Fibroblast of skin of back (primary cell): ENCODE results near the gene ITGAX.
"Not testable (repeated sequence)": the region's sequence is repeated elsewhere in the genome, so short reads cannot be mapped to it uniquely, and the experiment has no call there.

ENCODE experiments used
- DNase-seq: peaks from one replicate; pipeline ENCODE4 v3.0.0-alpha.2; 2013

ITGAX gene

GRCh38 chr16:31412750-31413149 is 57.8 kb downstream of the ITGAX start:
- DNase-seq: no peak

- DNase-seq: no peak
Observed at GRCh38 chr16:31413381-31413780, 58.4 kb downstream of the ITGAX start.

GRCh38 chr16:31413943-31414342 is 59.0 kb downstream of the ITGAX start:
- DNase-seq: no peak

GRCh38 chr16:31414706-31415105 is 59.7 kb downstream of the ITGAX start:
- DNase-seq: no peak

- DNase-seq: no peak
Observed at GRCh38 chr16:31416371-31416770, 61.4 kb downstream of the ITGAX start.

- not testable (repeated sequence) for DNase-seq
Observed at GRCh38 chr16:31417036-31417435, 62.1 kb downstream of the ITGAX start.

- DNase-seq: no peak
Observed at GRCh38 chr16:31417916-31418315, 62.9 kb downstream of the ITGAX start.

- no peak for DNase-seq
Observed at GRCh38 chr16:31420037-31420436, 65.1 kb downstream of the ITGAX start.

GRCh38 chr16:31421587-31421986 is 66.6 kb downstream of the ITGAX start:
- no peak for DNase-seq

- no peak for DNase-seq
Observed at GRCh38 chr16:31423241-31423640, 68.3 kb downstream of the ITGAX start.

- DNase-seq: no peak
Observed at GRCh38 chr16:31423801-31424200, 68.8 kb downstream of the ITGAX start.

GRCh38 chr16:31427441-31428278 is 72.7 kb downstream of the ITGAX start:
- peak; percentile 43 for DNase-seq

GRCh38 chr16:31428279-31428597 is 73.3 kb downstream of the ITGAX start, which contains the start of gene COX6A2:
COX6A2 (minus strand) TSS chr16:31428360; CDS start chr16:31428325, 35 bp downstream.
- DNase-seq: no peak

GRCh38 chr16:31428638-31429247 is 73.8 kb downstream of the ITGAX start:
- no peak for DNase-seq

- DNase-seq: no peak
Observed at GRCh38 chr16:31429314-31429713, 74.3 kb downstream of the ITGAX start.

- DNase-seq: no peak
Observed at GRCh38 chr16:31429796-31430195, 74.8 kb downstream of the ITGAX start.

GRCh38 chr16:31430380-31431052 is 75.5 kb downstream of the ITGAX start:
- DNase-seq: no peak
